ENCODE measurements around the gene FBF1. TPM values are rescaled to one million over a fixed set of nuclear protein-coding genes. Genes with fewer than 3 reads are reported as not detected.

Gene FBF1
- total and polyA plus RNA-seq, 2 of the 8 experiments (the other 6 are each of a cell fraction or from before 2014, with no cell fraction given): 8.1 to 13.1 TPM

DNA sequence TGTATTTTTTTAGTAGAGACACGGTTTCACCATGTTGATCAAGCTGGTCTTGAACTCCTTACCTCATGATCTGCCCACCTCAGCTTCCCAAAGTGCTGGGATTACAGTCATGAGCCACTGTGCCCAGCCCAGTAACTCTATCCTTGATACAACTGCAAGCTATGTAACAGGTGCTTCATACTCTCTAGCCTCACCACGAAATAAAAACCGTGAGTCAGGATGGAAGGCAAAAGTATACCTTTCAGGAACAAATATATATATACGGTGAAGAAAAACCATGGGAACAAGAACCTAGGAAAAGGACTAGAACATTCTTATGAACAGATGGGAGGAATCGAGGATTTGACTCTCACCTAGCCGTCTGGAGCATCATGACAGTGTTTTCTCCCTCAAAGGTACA lies 9.6 kb upstream of the FBF1 start:
- Histone ChIP-seq H3K79me1 (ENCODE audit: low read depth, low read length) (no peaks in the 10 kb centered on the region), H2AFZ (ENCODE audit: low read length) (no peak overlapping the region), H3K79me2 (ENCODE audit: control insufficient read depth in 1 of 2, insufficient read depth in 2 of 2, low read length in 2 of 2) (no peaks in the 10 kb centered on the region), H3K36me3 (ENCODE audit: control insufficient read depth in 2 of 4, insufficient read depth in 4 of 4, low read length in 3 of 4) (peaks cover 20 to 71% (median 46%) of the 10 kb centered on the region in 4 experiments), H4K5ac (ENCODE audit: insufficient read length, low read depth, low read length) (no peak overlapping the region), H3K9ac (replicated peaks in 1 of 4; ENCODE audit: extremely low read depth in 1 of 4, low read depth in 3 of 4, low read length in 3 of 4) (no peak overlapping the region), H4K8ac (ENCODE audit: extremely low read depth, insufficient read depth, low read length) (no peak overlapping the region), H3K23ac (ENCODE audit: insufficient read length) (no peak overlapping the region), H3K27ac (ENCODE audit: low read depth, low read length) (no peak overlapping the region), H2BK120ac (replicated peaks; ENCODE audit: low read depth, low read length) (no peak overlapping the region), H4K20me1 (replicated peaks in 1 of 2; ENCODE audit: control insufficient read depth in 1 of 2, insufficient read depth in 2 of 2, low read length in 2 of 2) (no peaks in the 10 kb centered on the region), H2BK12ac (ENCODE audit: low read depth, low read length) (no peak overlapping the region), H3K18ac (ENCODE audit: extremely low read depth, low read length) (no peak overlapping the region), H3K14ac (ENCODE audit: insufficient read length) (no peak overlapping the region), H3K27me3 (replicated peaks in 1 of 4; ENCODE audit: control insufficient read depth in 3 of 4, extremely low read depth in 1 of 4, insufficient read depth in 3 of 4, low read length in 3 of 4) (no peaks in the 10 kb centered on the region), H2BK15ac (ENCODE audit: low read length) (no peak overlapping the region), H2BK5ac (ENCODE audit: low read depth, low read length) (no peak overlapping the region), H4K91ac (replicated peaks; ENCODE audit: insufficient read length, low read length) (no peak overlapping the region), H3K4me3 (ENCODE audit: extremely low read depth in 1 of 4, insufficient read depth in 2 of 4, low read depth in 3 of 4, low read length in 4 of 4) (no peak overlapping the region), H3K23me2 (ENCODE audit: low read depth, low read length) (no peaks in the 10 kb centered on the region), H3K56ac (replicated peaks; ENCODE audit: insufficient read length, low read depth, low read length) (no peak overlapping the region), H3K9me3 (ENCODE audit: insufficient read depth in 2 of 2, low read depth in 1 of 2, low read length in 1 of 2) (no peaks in the 10 kb centered on the region), H3K4ac (replicated peaks; ENCODE audit: insufficient read length, low read depth, low read length) (no peak overlapping the region), H2AK5ac (ENCODE audit: low read depth, low read length) (no peak overlapping the region), H3K4me1 (replicated peaks in 1 of 4; ENCODE audit: control insufficient read depth in 3 of 4, insufficient read depth in 4 of 4, low read length in 3 of 4) (no peaks in the 10 kb centered on the region), H3K4me2 (ENCODE audit: insufficient read depth in 1 of 2, low read depth in 2 of 2, low read length in 2 of 2) (no peak overlapping the region), H2BK20ac (ENCODE audit: low read length) (no peak overlapping the region)
- ChIA-PET POLR2A (ENCODE audit: partially characterized antibody) (no interaction called here), CTCF (ENCODE audit: partially characterized antibody) (interaction anchor here (1.1 to 1.6 kb wide), 4 partner anchors 11 to 50 kb away, joined by 3 to 4 read pairs (median 3); partner anchors contain the start of gene CDK3)
- WGBS, 2 experiments (ENCODE audit: extremely low coverage in 1 of 2, insufficient coverage in 1 of 2, insufficient read length in 1 of 2, insufficient replicate concordance in 2 of 2, low coverage in 1 of 2, low lambda C conversion rate in 2 of 2, missing lambda C conversion rate in 1 of 2): 91% methylated on average over 6 of the region's 6 CpGs; no CpG with 5 or more reads in 1 of the 2 experiments
- FAIRE-seq (no peak), DNase-seq (ENCODE audit: low read depth in 1 of 2, low spot score in 2 of 2) (no peak)
- TF ChIP-seq POLR2A (IDR thresholded peaks at IDR 0.05; ENCODE audit: control extremely low read depth in 1 of 2, low read depth in 2 of 2, low read length in 2 of 2) (no peak), CEBPB (IDR thresholded peaks at IDR 0.05; ENCODE audit: low read depth, low read length) (no peak), EP300 (IDR thresholded peaks at IDR 0.05; ENCODE audit: borderline replicate concordance in 1 of 2, low read depth in 2 of 2, low read length in 2 of 2) (no peak), FOSL1 (IDR thresholded peaks at IDR 0.05; ENCODE audit: insufficient read depth, low read depth, low read length) (no peak)
